GM19328 (cell line): ENCODE data around the gene USP21.

Experiments
- ATAC-seq: cut with Tn5 transposase; IDR thresholded peaks from one replicate; pipeline ENCODE4 v1.9.1; 2021; ENCODE audit warnings: mild to moderate bottlenecking, moderate library complexity; ENCODE audit not compliant: unreplicated experiment

USP21 gene

DNA sequence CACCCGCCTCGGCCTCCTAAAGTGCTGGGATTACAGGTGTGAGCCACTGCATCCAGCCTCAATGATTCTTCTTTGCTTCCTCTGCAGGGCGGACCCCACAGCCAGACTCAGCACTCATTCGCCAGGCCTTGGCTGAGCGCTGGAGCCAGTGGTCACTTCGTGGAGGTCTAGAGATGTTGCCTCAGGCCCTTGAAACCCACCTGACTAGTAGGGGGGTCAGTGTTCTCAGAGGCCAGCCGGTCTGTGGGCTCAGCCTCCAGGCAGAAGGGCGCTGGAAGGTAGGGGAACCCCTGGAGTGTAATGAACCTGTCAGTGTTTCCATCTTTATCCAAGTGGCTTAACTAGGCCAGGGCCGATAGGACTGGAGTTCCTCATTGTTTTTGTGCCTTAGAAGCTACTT lies 9.6 kb downstream of the USP21 start:
- no peak for ATAC-seq

- no peak for ATAC-seq
These were observed 11.9 kb downstream of the USP21 start for GRCh38 chr1:161171191-161171590.

- no peak for ATAC-seq
These were observed 12.4 kb downstream of the USP21 start for GRCh38 chr1:161171696-161172095.

- no peak for ATAC-seq
These were observed 13.0 kb downstream of the USP21 start for GRCh38 chr1:161172349-161172748.

- no peak for ATAC-seq
These were observed 13.6 kb downstream of the USP21 start for GRCh38 chr1:161172776-161173376.

- no peak for ATAC-seq
These were observed 14.4 kb downstream of the USP21 start for GRCh38 chr1:161173711-161174110.

GRCh38 chr1:161174911-161175310 lies 15.6 kb downstream of the USP21 start:
- no peak for ATAC-seq

GRCh38 chr1:161175771-161176453 lies 16.6 kb downstream of the USP21 start:
- no peak for ATAC-seq

DNA sequence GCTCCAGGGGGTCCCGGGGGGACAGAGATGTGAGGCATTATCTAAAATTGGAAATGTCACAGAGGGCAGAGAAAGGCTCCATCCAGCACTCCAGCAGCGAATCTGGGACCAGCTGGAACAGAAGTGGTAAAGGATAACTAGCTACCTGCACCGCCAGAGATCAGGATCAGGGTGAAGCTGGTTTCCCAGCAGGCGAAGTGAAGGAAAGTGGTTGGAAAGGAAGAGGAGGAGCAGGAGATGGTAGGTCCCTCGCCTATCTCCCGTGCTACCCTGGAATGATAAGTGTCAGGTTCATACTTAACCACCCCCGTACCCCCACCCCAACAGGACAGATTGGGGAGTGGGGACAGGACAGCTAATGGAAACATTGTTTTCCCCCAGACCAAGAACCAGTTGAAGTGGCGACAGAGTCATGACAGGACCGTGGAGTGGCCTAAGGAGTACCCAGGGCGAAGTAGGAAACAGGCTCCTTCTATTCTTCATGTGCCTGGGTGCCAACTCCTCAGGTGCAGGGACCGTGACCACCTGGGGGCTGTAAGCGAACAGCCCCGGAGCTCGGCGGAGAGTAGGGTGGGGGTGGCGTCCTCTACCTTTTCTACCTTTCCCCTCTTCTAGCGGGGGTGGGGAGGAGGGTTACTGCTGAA lies 17.3 kb downstream of the USP21 start:
- no peak for ATAC-seq

GRCh38 chr1:161177112-161177935 lies 18.0 kb downstream of the USP21 start, which contains the start of gene B4GALT3:
TSS of gene B4GALT3 (minus strand) at chr1:161177507. CDS start at chr1:161176060, 1,447 bp downstream.
- ATAC-seq: peak; percentile 70

- ATAC-seq: no peak
These were observed 18.6 kb downstream of the USP21 start for GRCh38 chr1:161177936-161178244.

GRCh38 chr1:161179698-161180097 lies 20.4 kb downstream of the USP21 start:
- no peak for ATAC-seq

DNA sequence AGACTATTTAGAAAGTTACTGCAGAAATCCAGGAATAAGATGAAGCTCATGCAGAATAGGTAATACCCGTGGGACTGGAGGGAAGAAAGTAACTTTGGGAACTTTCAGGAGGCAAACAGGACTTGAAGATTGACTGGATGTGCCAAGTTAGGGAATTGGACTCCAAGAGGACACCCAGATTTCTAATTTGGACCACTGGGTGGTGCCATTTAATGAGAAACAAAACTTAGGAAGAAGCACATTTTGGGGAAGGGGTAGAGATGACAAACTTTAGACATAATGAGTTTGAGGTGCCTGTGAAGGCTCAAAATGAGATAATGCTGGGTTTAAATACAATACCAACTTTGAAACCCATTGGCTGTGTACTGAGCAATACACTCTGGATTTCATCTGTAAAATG lies 21.3 kb downstream of the USP21 start:
- no peak for ATAC-seq

DNA sequence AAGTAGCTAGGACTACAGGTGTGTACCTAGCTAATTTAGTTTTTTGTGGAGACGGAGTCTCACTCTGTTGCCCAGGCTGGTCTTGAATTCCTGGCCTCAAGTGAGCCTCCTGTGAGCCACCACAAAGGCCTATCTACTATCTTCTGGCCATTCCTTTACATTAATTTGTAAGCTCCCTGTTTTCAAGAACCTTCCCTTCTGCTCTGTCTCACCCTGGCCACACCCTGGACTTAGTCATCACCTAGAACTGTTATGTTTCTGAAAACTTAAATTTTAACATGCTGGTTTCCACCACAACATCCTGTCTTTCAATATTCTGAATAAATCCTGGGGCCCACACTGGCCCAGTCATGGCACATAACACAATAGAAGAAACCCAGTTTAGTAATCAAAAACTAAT lies 22.9 kb downstream of the USP21 start:
- ATAC-seq: no peak

DNA sequence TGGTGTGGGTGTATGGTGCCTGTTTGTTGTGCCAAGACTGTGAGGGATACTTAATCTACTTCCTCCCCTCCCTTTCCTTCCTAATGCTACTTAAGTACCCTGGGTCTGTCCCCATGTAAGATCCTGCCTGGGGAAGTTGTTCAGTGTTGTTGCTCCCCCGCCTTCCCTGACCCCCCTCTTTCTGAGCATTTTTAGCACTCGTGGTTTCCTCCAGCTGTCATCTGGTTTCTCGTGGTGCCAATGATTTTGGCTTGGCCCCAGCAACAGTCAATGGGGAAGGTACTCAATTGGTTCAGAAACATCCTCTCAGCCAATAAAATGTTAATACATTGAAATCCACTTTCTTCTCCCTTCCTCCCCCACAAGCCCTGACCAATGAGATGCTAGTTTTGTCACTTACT lies 26.0 kb downstream of the USP21 start:
- ATAC-seq: peak; percentile 64

GRCh38 chr1:161185732-161186311 lies 26.5 kb downstream of the USP21 start:
- ATAC-seq: peak; percentile 24

DNA sequence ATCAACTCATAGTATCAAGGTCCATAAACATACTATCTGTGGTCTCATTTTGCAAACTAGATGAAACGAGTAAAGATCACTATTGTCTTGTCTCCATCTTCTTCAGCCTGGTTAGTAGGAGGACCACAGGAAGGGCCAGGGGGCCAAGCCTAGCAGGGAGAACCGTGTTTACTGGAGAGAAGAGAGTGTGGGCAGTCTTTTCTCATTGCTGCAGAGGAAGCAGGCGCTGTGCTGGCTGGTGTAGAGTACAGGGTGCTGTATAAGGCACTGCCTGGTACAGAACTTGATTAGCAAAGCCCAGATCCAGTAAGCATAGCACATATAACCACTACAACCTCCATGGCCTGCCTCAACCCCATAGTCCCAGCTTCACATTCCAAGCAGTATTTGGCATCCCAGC lies 28.0 kb downstream of the USP21 start:
- ATAC-seq: no peak

GRCh38 chr1:161188381-161188780 lies 29.1 kb downstream of the USP21 start:
- no peak for ATAC-seq

- ATAC-seq: no peak
These were observed 29.7 kb downstream of the USP21 start for GRCh38 chr1:161189036-161189435.

DNA sequence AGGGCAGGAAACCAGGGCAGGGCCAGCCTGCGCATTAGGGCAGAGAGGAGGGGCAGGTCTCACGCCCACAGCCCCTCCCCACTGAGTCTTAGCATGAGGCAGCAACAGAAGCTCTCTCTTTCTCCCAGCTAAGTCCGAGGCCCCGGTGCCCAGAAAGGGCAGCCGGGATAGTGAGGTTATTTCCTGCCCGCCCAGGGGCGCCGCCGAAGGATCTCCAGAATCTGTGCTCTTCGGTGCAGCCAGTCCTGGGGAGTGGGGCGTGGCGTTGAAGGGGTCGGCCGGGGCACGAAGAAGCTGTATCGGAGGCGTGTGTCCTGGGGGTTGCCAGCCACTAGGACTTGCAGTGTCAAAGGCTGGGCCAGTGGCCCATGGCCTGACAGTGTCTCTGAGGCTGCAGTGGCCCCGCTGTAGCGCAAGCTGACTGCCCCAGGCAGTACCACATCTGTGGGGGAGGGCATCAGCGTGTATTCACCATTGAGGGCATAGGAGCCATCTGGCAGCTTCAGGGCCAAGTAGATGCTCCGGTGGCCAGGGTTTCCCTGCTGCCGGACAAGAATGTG lies 31.7 kb downstream of the USP21 start:
- no peak for ATAC-seq

DNA sequence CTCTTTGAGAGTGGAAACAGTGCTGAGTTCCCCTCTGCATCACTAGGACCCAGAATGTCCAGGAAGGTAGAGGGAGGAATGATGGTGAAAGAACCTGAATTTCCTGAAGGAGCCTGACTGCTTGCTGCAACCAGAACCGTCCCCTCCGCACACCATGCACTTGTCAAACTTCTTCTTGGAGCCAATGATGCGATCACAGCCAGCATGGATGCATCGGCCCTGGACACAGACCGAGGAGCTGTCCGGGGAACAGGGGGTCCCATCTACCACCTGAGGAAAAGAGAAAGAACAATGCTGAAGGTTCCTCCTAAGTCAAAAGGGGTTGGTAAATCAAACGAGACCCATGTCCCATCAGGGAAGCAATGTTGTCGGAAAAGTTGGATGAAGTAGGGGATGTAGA lies 32.7 kb downstream of the USP21 start:
- no peak for ATAC-seq
